Tibial artery (tissue), 4 donors: ENCODE results near the gene DLG2.
"Not testable (repeated sequence)": the region's sequence is repeated elsewhere in the genome, so short reads cannot be mapped to it uniquely, and the experiment has no call there.

Experiments
- DNase-seq, 2 donors: peaks; one replicate each; pipeline ENCODE4 v3.0.0-alpha.2; 2019
- H3K27ac ChIP-seq, 2 donors: fragments of 200-600 bp; sonication (generic) in 1 of 2; 1 replicate in 1 of 2; 2 replicates in 1 of 2; pipeline ENCODE4 v1.5.1; 2018 to 2019; ENCODE audit warnings: mild to moderate bottlenecking in 1 of 2
- H3K27me3 ChIP-seq, 2 donors: fragments of 200-600 bp; sonication (generic) in 1 of 2; one replicate each; pipeline versions ENCODE4 v1.5.1 to v1.6.0; 2016 to 2019
- H3K36me3 ChIP-seq, 3 donors: fragments of 200-600 bp; sonication (generic) in 2 of 3; one replicate each; pipeline ENCODE4 v1.5.1; 2016 to 2019; ENCODE audit warnings: mild to moderate bottlenecking in 2 of 3
- H3K4me1 ChIP-seq, 4 donors: fragments of 200-600 bp; sonication (generic) in 2 of 4; 1 replicate in 3 of 4; 2 replicates in 1 of 4; pipeline ENCODE4 v1.5.1; 2016 to 2019
- H3K4me3 ChIP-seq, 2 donors: fragments of 200-600 bp; sonication (generic) in 1 of 2; 1 replicate in 1 of 2; 2 replicates in 1 of 2; pipeline ENCODE4 v1.5.1; 2018 to 2019; ENCODE audit warnings: mild to moderate bottlenecking in 2 of 2
- H3K9me3 ChIP-seq, 3 donors: fragments of 200-600 bp; sonication (generic) in 1 of 3; one replicate each; pipeline ENCODE4 v1.5.1; 2016 to 2019
- intact Hi-C: fragments of 100-400 bp; cut with DNase I; formaldehyde crosslinking; loops from one replicate; pipeline ENCODE4 v1.15.0; 2023; ENCODE audit warnings: low total_unique reads
- TF ChIP-seq, protein P1 (sequence below), 2 experiments: fragments of 200-600 bp in 1 of 2; fragments of 450-650 bp in 1 of 2; IDR thresholded peaks; one replicate each; pipeline ENCODE4 v1.5.1; 2017 to 2019; ENCODE audit warnings: antibody characterized with exemption in 2 of 2, mild to moderate bottlenecking in 1 of 2, moderate library complexity in 1 of 2

DLG2 gene

DNA sequence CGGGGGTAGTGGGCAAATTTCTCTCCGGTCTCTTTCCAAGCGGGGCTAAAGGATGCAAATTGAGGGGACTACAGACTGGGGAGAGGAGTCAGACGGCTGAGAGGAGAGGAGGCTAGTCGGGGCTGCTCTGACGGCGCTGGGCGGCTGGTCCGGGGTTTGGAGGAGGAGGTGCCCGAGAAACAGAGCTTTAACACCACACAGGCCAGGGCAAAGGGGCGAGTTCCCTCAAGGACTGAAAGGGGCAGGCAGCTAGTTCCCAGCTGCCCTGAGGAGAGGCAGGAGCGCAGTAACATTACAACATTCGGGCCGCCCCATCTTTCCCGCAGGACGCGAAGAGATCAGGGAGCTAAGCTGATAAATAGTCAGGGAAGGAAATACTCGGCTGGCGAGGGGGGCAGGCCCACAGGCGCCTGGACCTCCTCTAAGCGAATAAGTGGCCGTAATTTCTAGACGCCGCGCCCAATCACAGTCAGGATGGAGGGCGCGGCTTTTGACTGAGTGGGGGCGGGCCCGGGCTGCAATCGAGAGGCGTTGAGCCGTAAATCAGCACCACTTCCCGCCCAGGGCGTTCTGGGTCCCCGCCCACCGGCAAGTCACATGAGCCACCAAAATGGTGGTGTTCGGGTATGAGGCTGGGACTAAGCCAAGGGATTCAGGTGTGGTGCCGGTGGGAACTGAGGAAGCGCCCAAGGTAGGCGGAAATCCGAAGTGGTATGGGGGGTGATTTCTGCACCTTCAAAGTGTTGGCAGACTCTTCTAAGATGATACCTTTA lies 1.0 kb upstream of the DLG2 start, which contains the start of gene TMEM126B:
Gene TMEM126B, plus strand, starts transcription at position 596 of the 773 bp plus-strand sequence. Its CDS starts 15 bp downstream, at position 611.
- Histone ChIP-seq H3K9me3 (no peaks in the 10 kb centered on the region), H3K27me3 (no peaks in the 10 kb centered on the region), H3K36me3 (peaks cover 0 to 15% (median 0%) of the 10 kb centered on the region in 3 donors), H3K27ac (peak within 1 kb of the TSS; percentile 93 to 95), H3K4me3 (peak within 1 kb of the TSS; percentile 84 to 88), H3K4me1 (peaks cover 0 to 39% (median 16%) of the 10 kb centered on the region in 4 donors)
- peak; percentile 99 for DNase-seq
- TF ChIP-seq, protein P1, sequence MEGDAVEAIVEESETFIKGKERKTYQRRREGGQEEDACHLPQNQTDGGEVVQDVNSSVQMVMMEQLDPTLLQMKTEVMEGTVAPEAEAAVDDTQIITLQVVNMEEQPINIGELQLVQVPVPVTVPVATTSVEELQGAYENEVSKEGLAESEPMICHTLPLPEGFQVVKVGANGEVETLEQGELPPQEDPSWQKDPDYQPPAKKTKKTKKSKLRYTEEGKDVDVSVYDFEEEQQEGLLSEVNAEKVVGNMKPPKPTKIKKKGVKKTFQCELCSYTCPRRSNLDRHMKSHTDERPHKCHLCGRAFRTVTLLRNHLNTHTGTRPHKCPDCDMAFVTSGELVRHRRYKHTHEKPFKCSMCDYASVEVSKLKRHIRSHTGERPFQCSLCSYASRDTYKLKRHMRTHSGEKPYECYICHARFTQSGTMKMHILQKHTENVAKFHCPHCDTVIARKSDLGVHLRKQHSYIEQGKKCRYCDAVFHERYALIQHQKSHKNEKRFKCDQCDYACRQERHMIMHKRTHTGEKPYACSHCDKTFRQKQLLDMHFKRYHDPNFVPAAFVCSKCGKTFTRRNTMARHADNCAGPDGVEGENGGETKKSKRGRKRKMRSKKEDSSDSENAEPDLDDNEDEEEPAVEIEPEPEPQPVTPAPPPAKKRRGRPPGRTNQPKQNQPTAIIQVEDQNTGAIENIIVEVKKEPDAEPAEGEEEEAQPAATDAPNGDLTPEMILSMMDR (IDR thresholded peaks at IDR 0.05): no peak
- intact Hi-C loops: loop anchor here (5.0 kb wide), 1 partner anchor 34 kb away; no protein-coding TSS in a partner anchor

DNA sequence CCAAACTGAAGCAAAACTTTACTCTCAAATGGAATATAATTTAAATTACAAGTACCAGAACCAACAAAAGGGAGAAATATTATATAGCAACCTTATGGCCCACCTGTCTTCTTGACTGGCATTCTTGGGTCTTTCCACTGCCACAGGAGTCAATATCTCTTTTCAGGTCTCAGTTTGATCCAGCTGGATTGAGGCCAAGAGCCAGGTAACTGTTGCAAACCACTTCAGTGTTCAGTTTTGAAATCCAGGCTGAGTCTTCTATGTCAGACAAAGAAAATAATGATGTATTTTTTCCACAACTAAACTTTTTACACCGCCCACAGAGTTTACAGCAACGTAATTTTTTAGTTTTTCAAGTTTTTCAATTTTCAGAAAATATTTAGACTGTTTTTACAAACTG lies 648 bp downstream of the DLG2 start:
- Histone ChIP-seq H3K36me3 (peaks cover 0 to 10% (median 0%) of the 10 kb centered on the region in 3 donors), H3K27ac (peak overlapping the region; percentile 93 to 95), H3K4me1 (peaks cover 0 to 39% (median 16%) of the 10 kb centered on the region in 4 donors), H3K9me3 (no peaks in the 10 kb centered on the region), H3K4me3 (peak overlapping the region; percentile 84 to 88), H3K27me3 (no peaks in the 10 kb centered on the region)
- intact Hi-C loops: loop anchor here (5.0 kb wide), 1 partner anchor 36 kb away; no protein-coding TSS in a partner anchor
- TF ChIP-seq, protein P1 (IDR thresholded peaks at IDR 0.05): no peak
- no peak for DNase-seq

DNA sequence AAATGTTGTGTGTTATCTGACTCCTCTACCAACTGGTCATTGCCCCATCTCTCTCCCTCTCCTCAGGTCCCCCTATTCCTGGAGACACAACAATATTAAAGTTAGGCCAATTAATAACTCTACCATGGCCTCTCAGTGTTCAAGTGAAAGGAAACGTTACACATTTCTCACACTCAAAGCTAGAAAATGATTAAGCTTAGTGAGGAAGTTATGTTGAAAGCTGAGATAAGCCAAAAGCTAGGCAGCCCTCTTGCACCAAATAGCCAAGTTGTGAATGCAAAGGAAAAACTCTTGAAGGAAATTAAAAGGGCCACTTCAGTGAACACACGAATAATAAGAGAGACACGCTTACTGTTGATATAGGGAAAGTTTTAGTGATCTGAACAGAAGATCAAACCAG lies 6.9 kb downstream of the DLG2 start:
- H3K4me3 ChIP-seq: no peak overlapping the region
- TF ChIP-seq, protein P1 (IDR thresholded peaks at IDR 0.05): no peak
- no peak for DNase-seq
- H3K27me3 ChIP-seq: no peaks in the 10 kb centered on the region
- no peaks in the 10 kb centered on the region for H3K36me3 ChIP-seq
- no peak overlapping the region for H3K27ac ChIP-seq
- intact Hi-C loops: no loop called here
- no peaks in the 10 kb centered on the region for H3K9me3 ChIP-seq
- peaks cover 0 to 13% (median 0%) of the 10 kb centered on the region in 4 donors for H3K4me1 ChIP-seq

DNA sequence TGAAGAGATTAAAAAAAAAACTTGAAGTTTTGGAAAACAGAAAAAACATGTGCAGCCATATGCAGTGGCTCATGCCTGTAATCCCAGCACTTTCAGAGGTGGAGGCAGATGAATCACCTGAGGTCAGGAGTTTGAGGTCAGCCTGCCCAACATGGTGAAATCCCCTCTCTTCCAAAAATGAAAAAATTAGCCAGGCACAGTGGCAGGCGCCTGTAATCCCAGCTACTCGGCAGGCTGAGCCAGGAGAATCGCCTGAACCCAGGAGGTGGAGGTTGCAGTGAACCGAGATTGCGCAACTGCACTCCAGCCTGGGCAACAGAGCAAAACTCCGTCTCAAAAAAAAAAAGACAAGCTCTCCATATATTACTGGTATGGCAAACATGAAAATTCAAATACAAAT lies 7.6 kb downstream of the DLG2 start:
- no peaks in the 10 kb centered on the region for H3K9me3 ChIP-seq
- TF ChIP-seq, protein P1 (IDR thresholded peaks at IDR 0.05): no peak
- no peak overlapping the region for H3K4me3 ChIP-seq
- no peak for DNase-seq
- H3K36me3 ChIP-seq: no peaks in the 10 kb centered on the region
- intact Hi-C loops: no loop called here
- no peak overlapping the region for H3K27ac ChIP-seq
- H3K27me3 ChIP-seq: no peaks in the 10 kb centered on the region
- peaks cover 0 to 5% (median 0%) of the 10 kb centered on the region in 4 donors for H3K4me1 ChIP-seq

DNA sequence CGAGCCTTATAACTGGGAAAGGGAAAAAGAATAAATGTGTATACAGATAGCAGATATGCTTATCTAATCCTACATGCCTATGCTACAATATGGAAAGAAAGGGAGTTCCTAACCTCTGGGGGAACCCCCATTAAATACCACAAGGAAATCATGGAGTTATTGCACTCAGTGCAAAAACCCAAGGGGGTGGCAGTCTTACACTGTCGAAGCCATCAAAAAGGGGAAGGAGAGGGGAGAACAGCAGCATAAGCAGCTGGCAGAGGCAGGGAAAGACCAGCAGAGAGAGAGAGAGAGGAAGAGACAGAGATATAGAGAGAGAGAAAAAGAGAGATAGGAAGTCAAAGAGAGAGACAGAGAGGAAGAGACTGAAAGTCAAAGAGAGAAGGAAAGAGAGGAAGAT lies 15.5 kb downstream of the DLG2 start:
- H3K4me1 ChIP-seq, H3K27me3 ChIP-seq, H3K9me3 ChIP-seq, H3K27ac ChIP-seq, H3K36me3 ChIP-seq, DNase-seq, intact Hi-C loops, H3K4me3 ChIP-seq: not testable (repeated sequence)

DNA sequence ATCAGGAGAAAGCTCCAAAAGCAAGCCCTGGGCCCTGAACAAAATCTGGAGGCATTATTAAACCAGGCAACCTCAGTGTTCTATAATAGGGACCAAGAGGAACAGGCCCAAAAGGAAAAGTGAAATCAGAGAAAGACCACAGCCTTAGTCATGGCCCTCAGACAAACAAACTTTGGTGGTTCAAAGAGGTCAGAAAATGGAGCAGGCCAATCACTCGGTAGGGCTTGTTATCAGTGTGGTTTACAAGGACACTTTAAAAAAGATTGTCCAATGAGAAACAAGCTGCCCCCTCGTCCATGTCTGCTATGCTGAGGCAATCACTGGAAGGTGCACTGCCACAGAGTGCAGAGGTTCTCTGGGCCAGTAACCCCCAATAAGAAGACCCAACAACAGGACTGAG lies 17.9 kb downstream of the DLG2 start:
- H3K27ac ChIP-seq, DNase-seq, intact Hi-C loops, H3K27me3 ChIP-seq, H3K4me3 ChIP-seq, H3K9me3 ChIP-seq, H3K4me1 ChIP-seq, H3K36me3 ChIP-seq: not testable (repeated sequence)

DNA sequence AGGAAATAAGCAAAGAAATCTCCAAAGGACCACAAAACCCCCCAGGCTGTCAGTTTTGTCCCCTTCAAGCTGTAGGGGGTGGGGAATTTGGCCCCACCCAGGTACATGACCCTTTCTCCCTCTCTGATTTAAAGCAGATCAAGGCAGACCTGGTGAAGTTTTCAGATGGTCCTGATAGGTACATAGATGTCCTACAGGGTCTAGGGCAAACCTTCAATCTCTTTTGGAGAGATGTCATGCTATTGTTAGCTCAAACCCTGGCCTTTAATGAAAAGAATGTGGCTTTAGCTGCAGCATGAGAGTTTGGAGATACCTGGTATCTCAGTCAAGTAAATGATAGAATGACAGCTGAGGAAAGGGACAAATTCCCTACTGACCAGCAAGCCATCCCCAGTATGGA lies 18.5 kb downstream of the DLG2 start:
- H3K27ac ChIP-seq, H3K36me3 ChIP-seq, H3K4me3 ChIP-seq, H3K27me3 ChIP-seq, H3K4me1 ChIP-seq, intact Hi-C loops, H3K9me3 ChIP-seq, DNase-seq: not testable (repeated sequence)

DNA sequence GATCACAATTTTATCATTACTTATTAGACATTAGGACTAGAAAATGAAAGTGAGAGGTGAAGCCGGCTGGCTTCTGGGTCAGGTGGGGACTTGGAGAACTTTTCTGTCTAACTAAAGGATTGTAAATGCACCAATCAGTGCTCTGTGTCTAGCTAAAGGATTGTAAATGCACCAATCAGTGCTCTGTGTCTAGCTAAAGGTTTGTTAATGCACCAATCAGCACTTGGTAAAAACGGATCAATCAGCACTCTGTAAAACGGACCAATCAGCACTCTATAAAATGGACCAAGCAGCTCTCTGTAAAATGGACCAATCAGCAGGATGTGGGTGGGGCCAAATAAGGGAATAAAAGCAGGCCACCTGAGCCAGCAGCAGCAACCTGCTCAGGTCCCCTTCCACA lies 20.9 kb downstream of the DLG2 start:
- DNase-seq, H3K27me3 ChIP-seq, H3K36me3 ChIP-seq, H3K4me3 ChIP-seq, H3K9me3 ChIP-seq, H3K27ac ChIP-seq, intact Hi-C loops, H3K4me1 ChIP-seq: not testable (repeated sequence)
